ENCODE measurements around the gene THRAP3. TPM values are rescaled to one million over a fixed set of nuclear protein-coding genes. Genes with fewer than 3 reads are reported as not detected.
A peak's percentile ranks its signal among the peaks of the same experiment; 100 is the strongest.

The THRAP3 gene
- total RNA-seq, 2 experiments from 2014 or later = 135 to 138 TPM

GRCh38 chr1:36322786-36323635 is 98.8 kb downstream of the THRAP3 start:
- peaks cover 3% of the 10 kb centered on the region for H3K36me3 Mint-ChIP-seq
- peak; percentile 66 for DNase-seq
- intact Hi-C loops (cut with micrococcal nuclease) = loop anchor here (1.0 kb wide), 1 partner anchor 17 kb away; the partner anchor contains the start of gene SH3D21
- ChIA-PET POLR2A (interaction anchor here (0.7 to 4.9 kb wide), 7 partner anchors 16 to 174 kb away, joined by 3 to 26 read pairs (median 4); partner anchors contain the start of genes SH3D21, THRAP3 and TRAPPC3), CTCF (interaction anchor here (0.7 to 1.4 kb wide), 5 partner anchors 23 to 188 kb away, joined by 3 to 6 read pairs (median 3); no protein-coding TSS in a partner anchor)
- no peaks in the 10 kb centered on the region for H3K27me3 Mint-ChIP-seq
- no peaks in the 10 kb centered on the region for H3K9me3 Mint-ChIP-seq
- peaks cover 21% of the 10 kb centered on the region for H3K4me1 Mint-ChIP-seq (ENCODE audit: low read depth)
- peak overlapping the region; percentile 69 for H3K4me3 Mint-ChIP-seq
- peak overlapping the region; percentile 49 for H3K27ac Mint-ChIP-seq

GRCh38 chr1:36323636-36324352 is 99.6 kb downstream of the THRAP3 start, which contains the start of gene EVA1B:
Gene EVA1B (minus strand): TSS chr1:36323645. CDS start chr1:36323037, 608 bp downstream.
- Mint-ChIP-seq H3K4me1 (ENCODE audit: low read depth) (peaks cover 21% of the 10 kb centered on the region), H3K27me3 (no peaks in the 10 kb centered on the region), H3K9me3 (no peaks in the 10 kb centered on the region), H3K4me3 (peak within 1 kb of the TSS; percentile 73), H3K36me3 (peaks cover 3% of the 10 kb centered on the region), H3K27ac (peak within 1 kb of the TSS; percentile 49)
- DNase-seq = peak; percentile 77
- ChIA-PET POLR2A (interaction anchor here (0.5 to 4.9 kb wide), 7 partner anchors 17 to 174 kb away, joined by 3 to 26 read pairs (median 4); partner anchors contain the start of genes SH3D21 and TRAPPC3), CTCF (interaction anchor here (0.7 to 1.4 kb wide), 5 partner anchors 23 to 189 kb away, joined by 3 to 6 read pairs (median 3); no protein-coding TSS in a partner anchor)
- intact Hi-C loops (cut with micrococcal nuclease) = loop anchor here (1.0 kb wide), 1 partner anchor 17 kb away; the partner anchor contains the start of gene SH3D21

- ChIA-PET POLR2A (interaction anchor here (0.5 to 4.9 kb wide), 5 partner anchors 18 to 162 kb away, joined by 3 to 26 read pairs (median 5); partner anchors contain the start of gene SH3D21), CTCF (interaction anchor here (1.2 kb wide), 1 partner anchor 44 kb away, joined by 3 read pairs; no protein-coding TSS in a partner anchor)
- intact Hi-C loops (cut with micrococcal nuclease) = no loop called here
- DNase-seq = no peak
- peak overlapping the region; percentile 73 for H3K4me3 Mint-ChIP-seq
- no peaks in the 10 kb centered on the region for H3K27me3 Mint-ChIP-seq
- H3K27ac Mint-ChIP-seq = no peak overlapping the region
- peaks cover 3% of the 10 kb centered on the region for H3K36me3 Mint-ChIP-seq
- H3K9me3 Mint-ChIP-seq = no peaks in the 10 kb centered on the region
- peaks cover 21% of the 10 kb centered on the region for H3K4me1 Mint-ChIP-seq (ENCODE audit: low read depth)
Observed at GRCh38 chr1:36324353-36324703, 100.1 kb downstream of the THRAP3 start.

- POLR2A ChIA-PET = no interaction called here
- no peak overlapping the region for H3K27ac Mint-ChIP-seq
Observed at GRCh38 chr1:36326499-36326898, 102.3 kb downstream of the THRAP3 start.

GRCh38 chr1:36327421-36328087 is 103.3 kb downstream of the THRAP3 start:
- ChIA-PET CTCF (no interaction called here), POLR2A (no interaction called here)
- no peak overlapping the region for H3K27ac Mint-ChIP-seq
- intact Hi-C loops (cut with micrococcal nuclease) = no loop called here
- H3K36me3 Mint-ChIP-seq = no peaks in the 10 kb centered on the region
- H3K4me1 Mint-ChIP-seq (ENCODE audit: low read depth) = peaks cover 10% of the 10 kb centered on the region
- no peaks in the 10 kb centered on the region for H3K27me3 Mint-ChIP-seq
- H3K9me3 Mint-ChIP-seq = no peaks in the 10 kb centered on the region
- DNase-seq = no peak
- no peak overlapping the region for H3K4me3 Mint-ChIP-seq

More at GRCh38 chr1:36326499-36326898, 102.3 kb downstream of the THRAP3 start:
- CTCF ChIA-PET = interaction anchor here (0.6 kb wide), 1 partner anchor 16 kb away, joined by 3 read pairs; no protein-coding TSS in a partner anchor
- Mint-ChIP-seq H3K4me1 (ENCODE audit: low read depth) (peaks cover 15% of the 10 kb centered on the region), H3K9me3 (no peaks in the 10 kb centered on the region), H3K4me3 (no peak overlapping the region), H3K36me3 (peaks cover 3% of the 10 kb centered on the region), H3K27me3 (no peaks in the 10 kb centered on the region)
- peak; percentile 11 for DNase-seq
- intact Hi-C loops (cut with micrococcal nuclease) = no loop called here

GRCh38 chr1:36328088-36328480 is 103.8 kb downstream of the THRAP3 start:
- DNase-seq = no peak
- peaks cover 10% of the 10 kb centered on the region for H3K4me1 Mint-ChIP-seq (ENCODE audit: low read depth)
- H3K4me3 Mint-ChIP-seq = no peak overlapping the region
- POLR2A ChIA-PET = no interaction called here
- H3K9me3 Mint-ChIP-seq = no peaks in the 10 kb centered on the region
- H3K27me3 Mint-ChIP-seq = no peaks in the 10 kb centered on the region
- CTCF ChIA-PET = no interaction called here
- H3K36me3 Mint-ChIP-seq = no peaks in the 10 kb centered on the region
- intact Hi-C loops (cut with micrococcal nuclease) = no loop called here
- H3K27ac Mint-ChIP-seq = no peak overlapping the region

- intact Hi-C loops (cut with micrococcal nuclease) = no loop called here
- Mint-ChIP-seq H3K4me1 (ENCODE audit: low read depth) (peaks cover 9% of the 10 kb centered on the region), H3K4me3 (no peak overlapping the region), H3K9me3 (no peaks in the 10 kb centered on the region), H3K27ac (no peak overlapping the region), H3K36me3 (no peaks in the 10 kb centered on the region), H3K27me3 (no peaks in the 10 kb centered on the region)
- CTCF ChIA-PET = no interaction called here
- DNase-seq = no peak
- POLR2A ChIA-PET = no interaction called here
Observed at GRCh38 chr1:36328713-36329112, 104.5 kb downstream of the THRAP3 start.

- Mint-ChIP-seq H3K27ac (no peak overlapping the region), H3K4me3 (no peak overlapping the region), H3K4me1 (ENCODE audit: low read depth) (peaks cover under 1% of the 10 kb centered on the region), H3K36me3 (no peaks in the 10 kb centered on the region), H3K9me3 (no peaks in the 10 kb centered on the region), H3K27me3 (no peaks in the 10 kb centered on the region)
- POLR2A ChIA-PET = interaction anchor here (0.9 kb wide), 1 partner anchor 82 kb away, joined by 3 read pairs; no protein-coding TSS in a partner anchor
- CTCF ChIA-PET = interaction anchor here (0.7 kb wide), 1 partner anchor 13 kb away, joined by 4 read pairs; no protein-coding TSS in a partner anchor
- intact Hi-C loops (cut with micrococcal nuclease) = no loop called here
- no peak for DNase-seq
Observed at GRCh38 chr1:36329817-36330216, 105.6 kb downstream of the THRAP3 start.

GRCh38 chr1:36330940-36331339 is 106.7 kb downstream of the THRAP3 start:
- Mint-ChIP-seq H3K4me1 (ENCODE audit: low read depth) (no peaks in the 10 kb centered on the region), H3K27ac (no peak overlapping the region), H3K9me3 (no peaks in the 10 kb centered on the region), H3K27me3 (no peaks in the 10 kb centered on the region), H3K36me3 (no peaks in the 10 kb centered on the region), H3K4me3 (no peak overlapping the region)
- ChIA-PET POLR2A (no interaction called here), CTCF (interaction anchor here (1.2 kb wide), 1 partner anchor 12 kb away, joined by 7 read pairs; no protein-coding TSS in a partner anchor)
- intact Hi-C loops (cut with micrococcal nuclease) = no loop called here
- DNase-seq = no peak

GRCh38 chr1:36337830-36338229 is 113.6 kb downstream of the THRAP3 start:
- H3K9me3 Mint-ChIP-seq = no peaks in the 10 kb centered on the region
- H3K4me1 Mint-ChIP-seq (ENCODE audit: low read depth) = peaks cover 12% of the 10 kb centered on the region
- POLR2A ChIA-PET = no interaction called here
- intact Hi-C loops (cut with micrococcal nuclease) = no loop called here
- no peak overlapping the region for H3K27ac Mint-ChIP-seq
- no peak for DNase-seq
- no peaks in the 10 kb centered on the region for H3K27me3 Mint-ChIP-seq
- CTCF ChIA-PET = no interaction called here
- H3K4me3 Mint-ChIP-seq = no peak overlapping the region
- H3K36me3 Mint-ChIP-seq = peaks cover 12% of the 10 kb centered on the region

- POLR2A ChIA-PET = no interaction called here
- Mint-ChIP-seq H3K4me3 (no peak overlapping the region), H3K27me3 (no peaks in the 10 kb centered on the region), H3K9me3 (no peaks in the 10 kb centered on the region), H3K36me3 (peaks cover 15% of the 10 kb centered on the region), H3K27ac (no peak overlapping the region), H3K4me1 (ENCODE audit: low read depth) (peaks cover 16% of the 10 kb centered on the region)
- intact Hi-C loops (cut with micrococcal nuclease) = no loop called here
- CTCF ChIA-PET = interaction anchor here (2.0 kb wide), 1 partner anchor 83 kb away, joined by 5 read pairs; no protein-coding TSS in a partner anchor
- no peak for DNase-seq
Observed at GRCh38 chr1:36339215-36339614, 115.0 kb downstream of the THRAP3 start.
